Cerebellar cortex (tissue), 1 donor: Measurements from ENCODE around the gene CCIN.
A peak's percentile ranks its signal among the peaks of the same experiment; 100 is the strongest.
"Not testable (repeated sequence)": the region's sequence is repeated elsewhere in the genome, so short reads cannot be mapped to it uniquely, and the experiment has no call there.

ENCODE experiments used
- DNase-seq: peaks from one replicate; pipeline ENCODE4 v3.0.0-alpha.2; 2015; ENCODE audit warnings: low spot score

CCIN gene

GRCh38 chr9:36169166-36169565 lies at the start of gene CCIN:
CCIN (plus strand) TSS chr9:36169388; CDS start chr9:36169503, 115 bp downstream.
- no peak for DNase-seq

- no peak for DNase-seq
Observed at GRCh38 chr9:36119476-36119875, 49.7 kb upstream of the CCIN start.

- DNase-seq: no peak
Observed at GRCh38 chr9:36120705-36121104, 48.5 kb upstream of the CCIN start.

- no peak for DNase-seq
Observed at GRCh38 chr9:36121971-36122370, 47.2 kb upstream of the CCIN start.

GRCh38 chr9:36123515-36123914 lies 45.7 kb upstream of the CCIN start:
- DNase-seq: no peak

- DNase-seq: no peak
Observed at GRCh38 chr9:36125062-36125855, 43.9 kb upstream of the CCIN start.

- no peak for DNase-seq
Observed at GRCh38 chr9:36126016-36126730, 43.0 kb upstream of the CCIN start.

- no peak for DNase-seq
Observed at GRCh38 chr9:36127652-36128244, 41.4 kb upstream of the CCIN start.

- DNase-seq: no peak
Observed at GRCh38 chr9:36128349-36128748, 40.8 kb upstream of the CCIN start.

GRCh38 chr9:36129139-36129538 lies 40.0 kb upstream of the CCIN start:
- no peak for DNase-seq

- not testable (repeated sequence) for DNase-seq
Observed at GRCh38 chr9:36131666-36132065, 37.5 kb upstream of the CCIN start.

- DNase-seq: no peak
Observed at GRCh38 chr9:36132086-36132485, 37.1 kb upstream of the CCIN start.

GRCh38 chr9:36134761-36135505 lies 34.3 kb upstream of the CCIN start:
- no peak for DNase-seq

GRCh38 chr9:36135741-36136271 lies 33.4 kb upstream of the CCIN start:
- DNase-seq: no peak

GRCh38 chr9:36136272-36136893 lies 32.8 kb upstream of the CCIN start, which contains the start of gene GLIPR2:
GLIPR2 (plus strand) TSS chr9:36136733; CDS start chr9:36136779, 46 bp downstream.
- peak; percentile 43 for DNase-seq

- peak; percentile 33 for DNase-seq
Observed at GRCh38 chr9:36136894-36137391, 32.2 kb upstream of the CCIN start.

- DNase-seq: peak; percentile 78
Observed at GRCh38 chr9:36137392-36138004, 31.7 kb upstream of the CCIN start.

- DNase-seq: no peak
Observed at GRCh38 chr9:36138496-36138895, 30.7 kb upstream of the CCIN start.

- DNase-seq: no peak
Observed at GRCh38 chr9:36138901-36139300, 30.3 kb upstream of the CCIN start.
